T-helper 2 cell treated with Interferon-gamma antibody and Interleukin-4, amounts not matched to agents 5 μg/mL and 100 μg/mL, for 36 hours (primary cell): Measurements from ENCODE around the gene SF3A2.
"Not testable (repeated sequence)": the region's sequence is repeated elsewhere in the genome, so short reads cannot be mapped to it uniquely, and the experiment has no call there.

Experiments
- DNase-seq: peaks from one replicate; pipeline ENCODE4 v3.0.0; 2021; ENCODE audit warnings: low spot score
- H3K27ac Mint-ChIP-seq: one replicate; pipeline ENCODE4 v1.8.0; 2021; ENCODE audit warnings: mild to moderate bottlenecking, mixed read lengths
- H3K27me3 Mint-ChIP-seq: one replicate; pipeline ENCODE4 v1.8.0; 2021; ENCODE audit warnings: low read depth, mixed read lengths
- H3K36me3 Mint-ChIP-seq: one replicate; pipeline ENCODE4 v1.8.0; 2021; ENCODE audit warnings: low read depth, mixed read lengths
- H3K4me1 Mint-ChIP-seq: one replicate; pipeline ENCODE4 v1.8.0; 2021; ENCODE audit warnings: low read depth, mixed read lengths
- H3K4me3 Mint-ChIP-seq: one replicate; pipeline ENCODE4 v1.8.0; 2022; ENCODE audit warnings: mild to moderate bottlenecking, moderate library complexity, mixed read lengths
- H3K9me3 Mint-ChIP-seq: one replicate; pipeline ENCODE4 v1.8.0; 2021; ENCODE audit warnings: mixed read lengths

The SF3A2 gene

DNA sequence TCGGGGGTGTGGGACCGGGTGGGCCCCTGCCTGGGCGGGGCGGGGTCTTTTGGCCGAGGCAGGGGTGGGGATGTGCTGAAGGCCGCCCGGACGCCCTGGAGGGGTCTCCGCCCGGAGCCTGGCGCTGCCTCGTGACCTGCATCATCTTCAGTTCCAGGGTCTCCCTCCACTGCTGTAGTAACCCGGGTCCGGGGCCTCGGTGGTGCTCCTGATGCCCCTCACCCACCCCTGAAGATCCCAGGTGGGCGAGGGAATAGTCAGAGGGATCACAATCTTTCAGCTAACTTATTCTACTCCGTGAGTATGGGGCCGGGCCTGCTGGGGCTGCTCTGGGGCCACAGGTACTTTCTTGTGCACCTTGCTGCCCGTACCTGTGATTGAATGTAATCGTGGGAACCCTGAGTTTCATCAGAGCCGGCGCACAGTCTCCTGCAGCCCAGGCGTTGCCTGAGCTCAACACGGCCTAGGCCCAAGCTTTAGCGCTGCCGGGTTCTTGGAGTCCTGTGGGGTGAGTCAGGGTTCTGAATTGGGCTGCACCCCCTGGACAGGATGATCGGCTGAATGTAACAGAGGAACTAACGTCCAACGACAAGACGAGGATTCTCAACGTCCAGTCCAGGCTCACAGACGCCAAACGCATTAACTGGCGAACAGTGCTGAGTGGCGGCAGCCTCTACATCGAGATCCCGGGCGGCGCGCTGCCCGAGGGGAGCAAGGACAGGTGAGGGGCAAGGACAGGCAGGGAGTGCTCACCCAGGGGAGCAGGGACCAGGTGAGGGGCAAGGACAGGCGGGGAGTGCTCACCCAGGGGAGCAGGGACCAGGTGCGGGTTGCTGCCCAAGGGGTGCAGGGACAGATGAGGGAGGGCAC lies 34.8 kb downstream of the SF3A2 start:
- peaks cover 32% of the 10 kb centered on the region for H3K36me3 Mint-ChIP-seq
- no peaks in the 10 kb centered on the region for H3K9me3 Mint-ChIP-seq
- DNase-seq: peak; percentile 29
- peak overlapping the region; percentile 91 for H3K4me3 Mint-ChIP-seq
- H3K4me1 Mint-ChIP-seq: peaks cover 31% of the 10 kb centered on the region
- H3K27ac Mint-ChIP-seq: peak overlapping the region; percentile 91
- no peaks in the 10 kb centered on the region for H3K27me3 Mint-ChIP-seq

DNA sequence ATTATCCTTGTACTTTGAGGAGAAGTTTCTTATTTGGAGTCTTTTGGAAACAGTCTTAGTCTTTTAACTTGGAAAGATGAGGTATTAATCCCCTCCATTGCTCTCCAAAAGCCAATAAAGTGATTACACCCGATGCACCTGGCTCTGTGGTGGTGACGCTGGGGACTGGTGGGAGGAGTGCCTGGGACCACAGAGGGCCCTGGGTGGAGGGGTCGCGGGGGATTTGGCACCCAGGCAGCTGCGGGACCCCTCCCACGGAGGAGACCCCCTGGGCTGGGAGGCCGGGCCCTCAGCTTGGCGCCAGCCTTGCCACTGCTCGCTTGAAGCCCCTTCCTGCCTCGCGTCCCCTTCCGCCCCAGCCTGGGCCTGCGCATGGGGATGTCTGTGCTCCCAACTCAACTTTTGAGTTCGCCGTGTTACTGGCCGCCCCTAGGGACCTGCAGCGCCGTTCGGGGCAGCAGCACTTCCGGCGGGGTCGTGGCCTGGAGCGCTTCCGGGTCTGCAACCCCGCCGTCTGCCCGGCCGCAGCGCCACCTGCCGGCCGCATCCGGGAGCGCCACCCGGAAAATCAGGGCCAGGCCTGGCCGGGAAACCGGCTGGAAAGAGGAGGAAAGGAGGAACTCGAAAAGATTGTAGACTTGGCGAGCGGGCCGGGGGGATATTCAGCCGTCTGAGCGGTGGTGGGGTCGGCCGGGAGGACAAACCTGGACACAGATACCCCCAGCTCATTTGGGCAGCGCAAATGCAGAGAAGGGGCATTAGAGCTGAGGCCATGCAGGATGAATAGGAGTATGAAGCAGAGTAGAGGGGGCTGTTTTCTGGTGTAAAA lies 36.9 kb downstream of the SF3A2 start:
- Mint-ChIP-seq H3K36me3 (peaks cover 32% of the 10 kb centered on the region), H3K4me1 (peaks cover 25% of the 10 kb centered on the region), H3K27ac (peak overlapping the region; percentile 79), H3K27me3 (no peaks in the 10 kb centered on the region), H3K4me3 (peak overlapping the region; percentile 72), H3K9me3 (no peaks in the 10 kb centered on the region)
- peak; percentile 76 for DNase-seq

GRCh38 chr19:2274185-2274711 lies 37.6 kb downstream of the SF3A2 start:
- no peak for DNase-seq
- no peaks in the 10 kb centered on the region for H3K27me3 Mint-ChIP-seq
- H3K27ac Mint-ChIP-seq: peak overlapping the region; percentile 79
- H3K9me3 Mint-ChIP-seq: no peaks in the 10 kb centered on the region
- peak overlapping the region; percentile 58 for H3K4me3 Mint-ChIP-seq
- H3K36me3 Mint-ChIP-seq: peaks cover 32% of the 10 kb centered on the region
- H3K4me1 Mint-ChIP-seq: peaks cover 24% of the 10 kb centered on the region

DNA sequence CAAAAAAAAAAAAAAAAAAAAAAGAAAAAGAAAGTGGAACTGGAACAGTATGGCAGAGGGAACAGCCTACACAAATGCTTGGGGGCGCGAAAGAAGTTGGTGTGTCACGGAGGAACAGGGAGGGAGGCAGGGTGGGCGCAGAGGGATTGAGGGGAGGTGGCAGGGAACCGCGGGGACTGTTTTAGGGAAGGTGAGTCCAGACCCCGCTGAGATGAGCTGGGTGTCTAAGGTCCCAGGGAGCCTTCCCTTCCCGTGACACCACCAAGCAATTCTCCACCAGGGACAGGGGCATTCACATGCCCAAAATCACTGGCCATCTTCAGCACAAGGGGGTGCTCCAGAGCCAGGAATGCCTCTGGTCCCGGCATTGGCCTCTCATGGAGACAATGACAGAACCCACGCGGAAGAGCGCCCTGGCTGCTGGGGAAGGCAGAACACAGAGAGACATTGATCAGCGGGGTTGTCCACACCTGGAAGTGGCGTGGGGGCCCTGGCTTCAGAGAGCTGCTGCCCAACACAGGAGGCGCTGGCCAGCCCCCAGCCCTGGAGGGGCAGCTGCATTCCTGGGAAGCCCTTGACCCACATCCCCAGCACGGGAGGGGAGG lies 38.4 kb downstream of the SF3A2 start:
- no peak for DNase-seq
- Mint-ChIP-seq H3K27ac (peak overlapping the region; percentile 60), H3K36me3 (peaks cover 29% of the 10 kb centered on the region), H3K4me3 (no peak overlapping the region), H3K9me3 (no peaks in the 10 kb centered on the region), H3K27me3 (no peaks in the 10 kb centered on the region), H3K4me1 (peaks cover 24% of the 10 kb centered on the region)

DNA sequence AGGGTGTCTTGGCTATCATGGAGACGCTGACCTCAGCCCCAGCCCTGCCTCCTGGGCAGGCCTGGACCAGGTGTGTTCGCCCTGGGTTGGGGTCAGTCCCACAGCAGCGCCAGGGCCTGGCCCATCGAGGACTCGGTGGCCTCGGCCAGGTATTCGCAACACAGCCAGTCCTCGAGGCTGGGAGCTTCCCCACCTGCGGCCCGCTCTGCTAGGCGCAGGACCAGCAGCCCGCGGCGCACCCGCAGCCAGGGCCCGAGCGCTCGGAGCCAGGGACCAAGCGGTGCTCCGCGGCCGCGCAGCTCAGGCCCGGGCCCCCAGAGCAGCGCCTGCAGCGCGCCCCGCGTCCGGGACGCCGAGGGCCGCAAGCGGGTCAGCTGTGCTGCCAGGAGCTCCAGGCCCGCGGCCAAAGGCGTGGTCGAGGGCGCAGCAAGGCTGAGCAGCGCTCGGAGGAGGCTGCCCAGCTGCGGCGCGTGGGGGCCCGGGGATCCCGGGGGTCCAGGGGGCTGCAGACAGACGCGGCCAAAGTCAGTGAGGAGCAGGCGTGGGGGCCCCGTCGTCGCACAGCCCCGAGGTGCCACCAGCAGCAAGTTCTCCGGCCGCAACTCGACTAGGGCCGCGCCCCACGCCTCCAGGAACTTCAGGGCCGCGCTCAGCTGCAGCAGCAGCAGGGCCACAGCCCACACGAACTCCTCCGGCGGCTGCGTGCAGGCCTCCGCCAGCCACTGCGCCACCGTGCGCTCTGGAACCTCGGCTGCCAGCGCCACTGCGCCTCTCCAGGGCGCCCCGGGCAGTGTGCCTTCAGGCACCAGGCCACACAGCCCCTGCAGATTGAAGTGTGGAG lies 39.2 kb downstream of the SF3A2 start:
- H3K27ac Mint-ChIP-seq: no peak overlapping the region
- H3K4me1 Mint-ChIP-seq: peaks cover 24% of the 10 kb centered on the region

DNA sequence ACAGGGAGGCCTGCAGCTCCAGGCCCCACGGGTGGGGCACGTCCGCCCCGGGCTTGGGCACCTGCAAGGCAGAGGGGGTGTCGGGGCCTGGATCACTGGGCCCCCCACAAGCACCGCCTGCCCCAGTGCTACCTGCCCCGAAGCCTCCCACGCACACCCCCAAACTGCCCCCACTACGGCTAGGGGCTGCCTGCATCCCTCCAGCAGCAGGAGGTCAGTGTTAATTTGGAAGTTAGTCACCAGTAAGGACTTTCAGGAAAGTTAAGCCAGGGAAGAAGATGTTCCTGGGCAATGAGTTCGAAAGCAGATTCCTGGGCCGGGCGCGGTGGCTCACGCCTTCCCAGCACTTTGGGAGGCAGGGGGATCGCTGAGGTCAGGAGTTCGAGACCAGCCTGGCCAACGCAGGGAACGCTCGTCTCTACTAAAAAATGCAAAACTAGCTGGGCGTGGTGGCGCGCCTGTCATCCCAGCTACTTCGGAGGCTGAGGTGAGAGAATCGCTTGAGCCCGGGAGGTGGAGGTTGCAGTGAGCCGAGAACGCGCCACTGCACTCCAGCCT lies 39.9 kb downstream of the SF3A2 start:
- Mint-ChIP-seq H3K4me3 (no peak overlapping the region), H3K4me1 (peaks cover 21% of the 10 kb centered on the region), H3K36me3 (peaks cover 26% of the 10 kb centered on the region), H3K9me3 (no peaks in the 10 kb centered on the region), H3K27me3 (no peaks in the 10 kb centered on the region), H3K27ac (no peak overlapping the region)
- DNase-seq: no peak

More for the DNA sequence above, 39.2 kb downstream of the SF3A2 start:
- Mint-ChIP-seq H3K27me3 (no peaks in the 10 kb centered on the region), H3K4me3 (no peak overlapping the region), H3K9me3 (no peaks in the 10 kb centered on the region), H3K36me3 (peaks cover 29% of the 10 kb centered on the region)
- DNase-seq: no peak

DNA sequence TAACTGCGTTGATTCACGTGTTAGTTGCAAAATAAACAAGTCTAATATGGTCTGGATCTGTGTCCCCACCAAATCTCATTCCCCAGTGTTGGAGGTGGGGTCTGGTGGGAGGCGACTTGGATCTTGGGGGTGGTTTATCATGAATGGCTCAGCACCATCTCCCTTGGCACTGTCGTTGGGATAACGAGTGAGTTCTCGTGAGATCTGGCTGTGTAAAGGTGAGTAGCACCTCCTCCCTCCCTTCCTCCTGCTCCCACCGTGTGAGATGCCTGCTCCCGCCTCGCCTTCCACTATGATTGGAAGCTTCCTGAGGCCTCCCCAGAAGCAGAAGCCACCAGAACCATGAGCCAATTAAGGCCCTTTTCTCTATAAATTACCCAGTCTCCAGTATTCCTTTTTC lies 40.5 kb downstream of the SF3A2 start:
- H3K4me1 Mint-ChIP-seq: peaks cover 19% of the 10 kb centered on the region

DNA sequence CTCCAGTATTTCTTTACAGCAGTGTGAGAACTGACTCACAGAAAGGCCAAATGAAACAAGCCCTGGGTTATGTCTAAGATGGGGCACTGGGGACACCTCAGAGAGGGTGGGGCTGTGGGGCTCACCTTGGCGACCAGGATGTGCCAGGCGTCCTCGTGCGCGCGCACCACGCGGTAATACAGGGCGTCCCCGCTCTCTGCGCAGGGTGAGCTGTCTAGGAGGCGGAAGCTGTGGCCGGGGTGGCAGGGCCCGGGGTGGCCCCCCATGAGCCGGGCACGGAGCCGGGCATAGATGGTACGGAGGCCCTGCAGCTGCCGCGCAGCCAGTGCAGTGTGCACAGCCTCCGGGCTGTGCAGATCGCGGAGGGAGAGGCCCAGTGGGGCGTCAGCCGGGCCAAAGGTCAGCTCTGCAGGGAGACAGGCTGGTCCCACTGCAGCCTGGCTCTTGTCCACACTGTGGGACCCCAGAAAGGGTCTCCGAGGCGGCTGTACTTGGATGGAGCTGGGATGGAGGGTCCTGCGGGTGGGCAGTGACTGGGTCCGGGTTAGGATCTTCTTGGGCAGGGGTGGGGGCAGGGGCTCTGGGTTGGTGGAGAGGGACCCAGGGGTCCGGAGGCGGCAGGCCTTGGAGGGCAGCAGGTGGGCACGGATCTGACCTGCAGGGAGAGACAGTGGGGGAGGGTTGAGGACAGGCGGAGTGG lies 42.0 kb downstream of the SF3A2 start:
- DNase-seq: no peak
- peaks cover 7% of the 10 kb centered on the region for H3K27me3 Mint-ChIP-seq
- H3K36me3 Mint-ChIP-seq: peaks cover 13% of the 10 kb centered on the region
- no peak overlapping the region for H3K27ac Mint-ChIP-seq
- H3K4me1 Mint-ChIP-seq: peaks cover 22% of the 10 kb centered on the region
- H3K9me3 Mint-ChIP-seq: no peaks in the 10 kb centered on the region
- H3K4me3 Mint-ChIP-seq: no peak overlapping the region

More for the DNA sequence above, 40.5 kb downstream of the SF3A2 start:
- DNase-seq: no peak
- Mint-ChIP-seq H3K4me3 (no peak overlapping the region), H3K9me3 (no peaks in the 10 kb centered on the region), H3K36me3 (peaks cover 22% of the 10 kb centered on the region), H3K27me3 (no peaks in the 10 kb centered on the region), H3K27ac (no peak overlapping the region)

- no peak overlapping the region for H3K27ac Mint-ChIP-seq
Measured at GRCh38 chr19:2280633-2281264, 44.1 kb downstream of the SF3A2 start.

GRCh38 chr19:2281265-2282061 lies 44.8 kb downstream of the SF3A2 start:
- not testable (repeated sequence) for DNase-seq, H3K27me3 Mint-ChIP-seq, H3K36me3 Mint-ChIP-seq, H3K27ac Mint-ChIP-seq, H3K9me3 Mint-ChIP-seq, H3K4me1 Mint-ChIP-seq
- H3K4me3 Mint-ChIP-seq: peak overlapping the region; percentile 73

More at GRCh38 chr19:2280633-2281264, 44.1 kb downstream of the SF3A2 start:
- Mint-ChIP-seq H3K4me3 (no peak overlapping the region), H3K27me3 (peaks cover 7% of the 10 kb centered on the region), H3K36me3 (no peaks in the 10 kb centered on the region), H3K4me1 (peaks cover 9% of the 10 kb centered on the region), H3K9me3 (no peaks in the 10 kb centered on the region)
- DNase-seq: no peak

GRCh38 chr19:2282062-2282861 lies 45.6 kb downstream of the SF3A2 start, which contains the start of gene PEAK3:
TSS of gene PEAK3 (minus strand) at chr19:2282175. CDS start at chr19:2280931, 1,244 bp downstream.
- DNase-seq: peak; percentile 38
- Mint-ChIP-seq H3K4me3 (peak within 1 kb of the TSS; percentile 73), H3K27ac (peak within 1 kb of the TSS; percentile 49), H3K36me3 (no peaks in the 10 kb centered on the region), H3K4me1 (peaks cover 9% of the 10 kb centered on the region), H3K27me3 (peaks cover 7% of the 10 kb centered on the region), H3K9me3 (no peaks in the 10 kb centered on the region)
